ENCODE results near the gene CNBP. TPM values are rescaled to one million over a fixed set of nuclear protein-coding genes. Genes with fewer than 3 reads are reported as not detected.

CNBP gene
- total and polyA plus RNA-seq, 9 of the 15 experiments (the other 6 are each of a cell fraction or from before 2014, with no cell fraction given) = 284 to 717 (median 412) TPM

DNA sequence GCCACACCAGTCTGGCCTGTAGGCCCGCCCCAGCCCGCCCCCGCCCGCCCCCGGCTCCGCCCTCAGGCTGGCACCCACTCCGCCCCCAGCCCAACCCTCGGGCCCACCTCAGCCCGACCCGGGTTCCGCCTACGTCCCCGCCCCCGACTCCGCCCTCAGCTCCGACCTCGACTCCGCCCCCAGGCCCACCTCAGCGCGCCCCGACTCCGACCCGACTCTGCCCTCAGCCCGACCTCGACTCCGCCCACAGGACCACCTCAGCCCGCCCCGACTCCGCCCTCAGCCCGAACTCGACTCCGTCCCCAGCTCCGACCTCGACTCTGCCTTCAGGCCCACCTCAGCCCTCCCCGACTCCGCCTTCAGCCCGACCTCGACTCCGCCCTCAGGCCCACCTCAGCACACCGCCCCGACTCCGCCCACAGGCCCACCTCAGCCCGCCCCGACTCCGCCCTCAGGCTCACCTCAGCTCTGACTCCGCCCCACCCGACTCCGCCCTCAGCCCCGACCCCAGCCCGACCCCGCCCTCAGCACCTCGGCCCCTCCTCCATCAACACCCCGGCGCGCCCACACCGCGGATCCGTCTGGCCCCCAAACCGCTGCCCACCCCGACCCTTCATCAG, 61.8 kb downstream of the CNBP start, which contains the start of gene RAB43 (continued):
- TF ChIP-seq, protein P1, sequence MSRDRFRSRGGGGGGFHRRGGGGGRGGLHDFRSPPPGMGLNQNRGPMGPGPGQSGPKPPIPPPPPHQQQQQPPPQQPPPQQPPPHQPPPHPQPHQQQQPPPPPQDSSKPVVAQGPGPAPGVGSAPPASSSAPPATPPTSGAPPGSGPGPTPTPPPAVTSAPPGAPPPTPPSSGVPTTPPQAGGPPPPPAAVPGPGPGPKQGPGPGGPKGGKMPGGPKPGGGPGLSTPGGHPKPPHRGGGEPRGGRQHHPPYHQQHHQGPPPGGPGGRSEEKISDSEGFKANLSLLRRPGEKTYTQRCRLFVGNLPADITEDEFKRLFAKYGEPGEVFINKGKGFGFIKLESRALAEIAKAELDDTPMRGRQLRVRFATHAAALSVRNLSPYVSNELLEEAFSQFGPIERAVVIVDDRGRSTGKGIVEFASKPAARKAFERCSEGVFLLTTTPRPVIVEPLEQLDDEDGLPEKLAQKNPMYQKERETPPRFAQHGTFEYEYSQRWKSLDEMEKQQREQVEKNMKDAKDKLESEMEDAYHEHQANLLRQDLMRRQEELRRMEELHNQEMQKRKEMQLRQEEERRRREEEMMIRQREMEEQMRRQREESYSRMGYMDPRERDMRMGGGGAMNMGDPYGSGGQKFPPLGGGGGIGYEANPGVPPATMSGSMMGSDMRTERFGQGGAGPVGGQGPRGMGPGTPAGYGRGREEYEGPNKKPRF (IDR thresholded peaks at IDR 0.05; ENCODE audit: low read depth, low read length) = no peak
- peak; percentile 71 for TF ChIP-seq SP1 (CRISPR knock-in tag; IDR thresholded peaks at IDR 0.05)
- no peak for TF ChIP-seq JUNB (CRISPR knock-in tag; conservative IDR thresholded peaks at IDR 0.05)
- TF ChIP-seq, protein P2, sequence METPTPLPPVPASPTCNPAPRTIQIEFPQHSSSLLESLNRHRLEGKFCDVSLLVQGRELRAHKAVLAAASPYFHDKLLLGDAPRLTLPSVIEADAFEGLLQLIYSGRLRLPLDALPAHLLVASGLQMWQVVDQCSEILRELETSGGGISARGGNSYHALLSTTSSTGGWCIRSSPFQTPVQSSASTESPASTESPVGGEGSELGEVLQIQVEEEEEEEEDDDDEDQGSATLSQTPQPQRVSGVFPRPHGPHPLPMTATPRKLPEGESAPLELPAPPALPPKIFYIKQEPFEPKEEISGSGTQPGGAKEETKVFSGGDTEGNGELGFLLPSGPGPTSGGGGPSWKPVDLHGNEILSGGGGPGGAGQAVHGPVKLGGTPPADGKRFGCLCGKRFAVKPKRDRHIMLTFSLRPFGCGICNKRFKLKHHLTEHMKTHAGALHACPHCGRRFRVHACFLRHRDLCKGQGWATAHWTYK (CRISPR knock-in tag; IDR thresholded peaks at IDR 0.05) = no peak
- TF ChIP-seq KAT7 (CRISPR knock-in tag; IDR thresholded peaks at IDR 0.05; ENCODE audit: borderline replicate concordance) = no peak
- TF ChIP-seq EGR1 (conservative IDR thresholded peaks at IDR 0.05) = peak; percentile 82

All from K562 (cell line).